ENCODE data around the gene OR2T27.

OR2T27 gene

GRCh38 chr1:248696261-248696660 is 40.9 kb upstream of the OR2T27 start:
- TF ChIP-seq CTCF (IDR thresholded peaks at IDR 0.05): peak; percentile 30; the same call in 1 of the 2 replicates

GRCh38 chr1:248695451-248696132 is 40.3 kb upstream of the OR2T27 start:
- TF ChIP-seq CTCF (IDR thresholded peaks at IDR 0.05): no peak

GRCh38 chr1:248691567-248692155 is 36.3 kb upstream of the OR2T27 start:
- no peak for TF ChIP-seq CTCF (IDR thresholded peaks at IDR 0.05)

- TF ChIP-seq CTCF (IDR thresholded peaks at IDR 0.05): no peak
These were observed 33.4 kb upstream of the OR2T27 start for GRCh38 chr1:248688527-248689298.

GRCh38 chr1:248686815-248687214 is 31.5 kb upstream of the OR2T27 start:
- TF ChIP-seq CTCF (IDR thresholded peaks at IDR 0.05): peak; percentile 74

- no peak for TF ChIP-seq CTCF (IDR thresholded peaks at IDR 0.05)
These were observed 26.3 kb upstream of the OR2T27 start for GRCh38 chr1:248681651-248682050.

GRCh38 chr1:248670003-248670402 is 14.7 kb upstream of the OR2T27 start:
- TF ChIP-seq CTCF (IDR thresholded peaks at IDR 0.05): no peak

Data from LNCAP (cell line).